ENCODE measurements around the gene TTC39C. TPM values are rescaled to one million over a fixed set of nuclear protein-coding genes. Genes with fewer than 3 reads are reported as not detected.

The TTC39C gene
- total RNA-seq, 1 donor: 42.7 TPM

DNA sequence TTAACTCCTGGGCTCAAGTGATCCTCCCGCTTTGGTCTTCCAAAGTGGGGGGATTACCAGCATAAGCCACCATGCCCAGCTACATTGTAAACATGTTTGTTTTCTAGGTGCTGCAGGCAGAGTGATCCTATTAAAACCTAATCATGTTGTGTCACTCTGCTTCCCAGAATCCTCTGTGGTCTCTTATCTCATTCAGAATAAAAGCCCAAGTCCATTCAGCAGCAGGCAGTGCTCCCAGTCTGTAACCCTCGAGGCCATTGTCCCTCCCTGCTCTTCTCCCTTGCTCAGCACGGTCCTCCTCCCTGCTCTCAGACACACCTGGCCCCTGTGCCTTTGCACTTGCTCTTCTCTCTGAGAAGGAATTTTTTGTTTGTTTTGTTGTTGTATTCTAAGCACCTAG lies 113.2 kb downstream of the TTC39C start:
- Histone ChIP-seq H3K36me3 (ENCODE audit: insufficient read depth, low read length) (peaks cover 13% of the 10 kb centered on the region), H3K4me1 (ENCODE audit: insufficient read depth, low read length) (peaks cover 5% of the 10 kb centered on the region), H2AFZ (ENCODE audit: low read length) (no peak overlapping the region), H3K27me3 (ENCODE audit: insufficient read depth, low read length) (no peaks in the 10 kb centered on the region), H3K9me3 (ENCODE audit: low read depth, low read length) (no peaks in the 10 kb centered on the region), H3K4me3 (ENCODE audit: insufficient read depth, low read length) (no peak overlapping the region), H3K79me2 (ENCODE audit: insufficient read depth, low read length) (no peaks in the 10 kb centered on the region), H4K20me1 (ENCODE audit: insufficient read depth, low read length) (no peaks in the 10 kb centered on the region), H3K27ac (ENCODE audit: low read depth, low read length) (no peak overlapping the region), H3K4me2 (ENCODE audit: insufficient read depth, low read length) (no peak overlapping the region)
- DNase-seq (ENCODE audit: insufficient read length, low spot score, missing footprints): no peak
- TF ChIP-seq, protein P1, sequence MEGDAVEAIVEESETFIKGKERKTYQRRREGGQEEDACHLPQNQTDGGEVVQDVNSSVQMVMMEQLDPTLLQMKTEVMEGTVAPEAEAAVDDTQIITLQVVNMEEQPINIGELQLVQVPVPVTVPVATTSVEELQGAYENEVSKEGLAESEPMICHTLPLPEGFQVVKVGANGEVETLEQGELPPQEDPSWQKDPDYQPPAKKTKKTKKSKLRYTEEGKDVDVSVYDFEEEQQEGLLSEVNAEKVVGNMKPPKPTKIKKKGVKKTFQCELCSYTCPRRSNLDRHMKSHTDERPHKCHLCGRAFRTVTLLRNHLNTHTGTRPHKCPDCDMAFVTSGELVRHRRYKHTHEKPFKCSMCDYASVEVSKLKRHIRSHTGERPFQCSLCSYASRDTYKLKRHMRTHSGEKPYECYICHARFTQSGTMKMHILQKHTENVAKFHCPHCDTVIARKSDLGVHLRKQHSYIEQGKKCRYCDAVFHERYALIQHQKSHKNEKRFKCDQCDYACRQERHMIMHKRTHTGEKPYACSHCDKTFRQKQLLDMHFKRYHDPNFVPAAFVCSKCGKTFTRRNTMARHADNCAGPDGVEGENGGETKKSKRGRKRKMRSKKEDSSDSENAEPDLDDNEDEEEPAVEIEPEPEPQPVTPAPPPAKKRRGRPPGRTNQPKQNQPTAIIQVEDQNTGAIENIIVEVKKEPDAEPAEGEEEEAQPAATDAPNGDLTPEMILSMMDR (IDR thresholded peaks at IDR 0.05; ENCODE audit: extremely low read depth, low read depth, low read length): no peak

DNA sequence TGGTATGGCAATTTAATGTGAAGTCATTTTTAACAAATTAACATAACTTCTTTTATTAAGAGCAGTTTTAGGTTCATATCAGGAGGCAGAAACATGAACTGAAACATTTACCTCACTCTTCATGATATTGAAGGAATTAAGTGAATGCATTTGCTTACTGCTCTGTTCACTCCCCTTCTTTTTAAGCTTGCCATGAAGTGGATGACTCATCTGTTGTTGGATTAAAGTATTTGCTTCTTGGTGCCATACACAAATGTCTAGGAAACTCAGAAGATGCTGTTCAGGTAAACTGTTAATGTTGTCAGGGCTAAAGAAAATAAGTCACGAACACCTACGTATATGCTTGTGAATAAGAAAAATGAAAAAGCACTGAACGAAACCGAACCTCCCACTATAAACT lies 114.1 kb downstream of the TTC39C start:
- no peak for DNase-seq (ENCODE audit: insufficient read length, low spot score, missing footprints)
- no peaks in the 10 kb centered on the region for H4K20me1 ChIP-seq (ENCODE audit: insufficient read depth, low read length)
- H3K27me3 ChIP-seq (ENCODE audit: insufficient read depth, low read length): no peaks in the 10 kb centered on the region
- H3K4me3 ChIP-seq (ENCODE audit: insufficient read depth, low read length): no peak overlapping the region
- TF ChIP-seq, protein P1 (IDR thresholded peaks at IDR 0.05; ENCODE audit: extremely low read depth, low read depth, low read length): no peak
- H3K9me3 ChIP-seq (ENCODE audit: low read depth, low read length): no peaks in the 10 kb centered on the region
- H2AFZ ChIP-seq (ENCODE audit: low read length): no peak overlapping the region
- no peak overlapping the region for H3K4me2 ChIP-seq (ENCODE audit: insufficient read depth, low read length)
- H3K27ac ChIP-seq (ENCODE audit: low read depth, low read length): no peak overlapping the region
- H3K4me1 ChIP-seq (ENCODE audit: insufficient read depth, low read length): peaks cover 5% of the 10 kb centered on the region
- H3K36me3 ChIP-seq (ENCODE audit: insufficient read depth, low read length): peaks cover 19% of the 10 kb centered on the region
- H3K79me2 ChIP-seq (ENCODE audit: insufficient read depth, low read length): no peaks in the 10 kb centered on the region

DNA sequence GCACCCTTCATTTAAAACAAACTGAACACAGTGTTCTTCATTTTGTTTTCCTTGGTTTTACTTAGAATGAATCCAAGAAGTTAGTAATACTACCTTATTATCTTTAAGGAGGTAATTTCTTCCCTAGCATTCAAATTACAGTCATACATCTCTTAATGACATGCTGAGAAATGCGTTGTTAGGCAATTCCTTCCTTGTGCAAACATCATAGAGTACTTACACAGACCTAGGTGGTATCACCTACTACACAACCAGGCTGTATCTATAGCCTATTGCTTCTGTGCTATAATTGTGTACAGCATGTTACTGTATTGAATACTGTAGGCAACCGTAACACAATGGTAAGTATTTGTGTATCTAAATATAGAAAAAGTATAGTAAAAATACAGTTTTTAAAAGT lies 115.9 kb downstream of the TTC39C start:
- Histone ChIP-seq H3K4me1 (ENCODE audit: insufficient read depth, low read length) (peaks cover 5% of the 10 kb centered on the region), H3K4me3 (ENCODE audit: insufficient read depth, low read length) (no peak overlapping the region), H3K27me3 (ENCODE audit: insufficient read depth, low read length) (no peaks in the 10 kb centered on the region), H3K4me2 (ENCODE audit: insufficient read depth, low read length) (no peak overlapping the region), H4K20me1 (ENCODE audit: insufficient read depth, low read length) (no peaks in the 10 kb centered on the region), H3K79me2 (ENCODE audit: insufficient read depth, low read length) (no peaks in the 10 kb centered on the region), H3K36me3 (ENCODE audit: insufficient read depth, low read length) (peaks cover 19% of the 10 kb centered on the region), H2AFZ (ENCODE audit: low read length) (no peak overlapping the region), H3K27ac (ENCODE audit: low read depth, low read length) (no peak overlapping the region), H3K9me3 (ENCODE audit: low read depth, low read length) (no peaks in the 10 kb centered on the region)
- no peak for DNase-seq (ENCODE audit: insufficient read length, low spot score, missing footprints)
- TF ChIP-seq, protein P1 (IDR thresholded peaks at IDR 0.05; ENCODE audit: extremely low read depth, low read depth, low read length): no peak

DNA sequence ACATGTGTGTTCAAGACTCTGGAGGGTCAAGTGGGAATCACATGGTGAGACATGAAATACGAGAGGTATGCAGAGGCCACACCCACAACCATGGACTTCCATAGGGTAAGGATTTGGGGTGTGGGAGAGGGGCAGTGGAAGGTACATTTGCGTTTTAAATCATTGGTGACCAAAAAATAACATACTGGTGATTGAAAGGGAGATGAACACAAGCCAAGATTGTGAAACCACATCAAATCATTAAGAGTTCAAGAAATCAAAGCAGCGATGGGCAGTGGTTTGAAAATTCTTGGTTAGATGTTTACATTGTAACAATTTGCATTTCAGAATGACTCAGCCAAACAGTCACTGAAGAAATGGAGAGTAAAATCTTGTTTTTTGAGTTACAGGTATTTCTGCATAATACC lies 122.4 kb downstream of the TTC39C start:
- no peak overlapping the region for H3K27ac ChIP-seq (ENCODE audit: low read depth, low read length)

More for the DNA sequence above, 122.4 kb downstream of the TTC39C start:
- Histone ChIP-seq H3K79me2 (ENCODE audit: insufficient read depth, low read length) (no peaks in the 10 kb centered on the region), H3K27me3 (ENCODE audit: insufficient read depth, low read length) (no peaks in the 10 kb centered on the region), H4K20me1 (ENCODE audit: insufficient read depth, low read length) (no peaks in the 10 kb centered on the region), H3K4me2 (ENCODE audit: insufficient read depth, low read length) (no peak overlapping the region), H3K4me1 (ENCODE audit: insufficient read depth, low read length) (peaks cover 10% of the 10 kb centered on the region), H3K4me3 (ENCODE audit: insufficient read depth, low read length) (no peak overlapping the region), H2AFZ (ENCODE audit: low read length) (no peak overlapping the region), H3K9me3 (ENCODE audit: low read depth, low read length) (no peaks in the 10 kb centered on the region), H3K36me3 (ENCODE audit: insufficient read depth, low read length) (peaks cover 14% of the 10 kb centered on the region)
- DNase-seq (ENCODE audit: insufficient read length, low spot score, missing footprints): no peak
- TF ChIP-seq, protein P1 (IDR thresholded peaks at IDR 0.05; ENCODE audit: extremely low read depth, low read depth, low read length): no peak

All from osteoblast (primary cell).